H1 (cell line): ENCODE results near the gene SCGB2B2. TPM values are rescaled to one million over a fixed set of nuclear protein-coding genes. Genes with fewer than 3 reads are reported as not detected.
"Not testable (repeated sequence)": the region's sequence is repeated elsewhere in the genome, so short reads cannot be mapped to it uniquely, and the experiment has no call there.

Source experiments
- CTCF ChIA-PET: fragments of 300-600 bp; sonication (Branson Sonifier 250); formaldehyde crosslinking; loops from one replicate; lab custom pipeline; 2021; ENCODE audit not compliant: partially characterized antibody; lab: Charles Lee
- POLR2A ChIA-PET: fragments of 300-600 bp; sonication (Branson Sonifier 250); formaldehyde crosslinking; loops from one replicate; lab custom pipeline; 2021; ENCODE audit warnings: inconsistent platforms; ENCODE audit not compliant: partially characterized antibody; lab: Charles Lee
- DNase-seq, 2 experiments: peaks; one replicate each; pipeline versions ENCODE4 v3.0.0 to v3.0.0-alpha.2; 2010 to 2022; ENCODE audit warnings: low spot score in 2 of 2, low read depth in 1 of 2, mixed read lengths in 1 of 2
- FAIRE-seq: peaks from 2 replicates; lab custom pipeline; 2011; peaks lifted over from hg19 to GRCh38; lab: Jason Lieb, UNC
- H2AFZ ChIP-seq: 2 replicates; pipeline ENCODE4 v1.8.1; 2012; ENCODE audit warnings: low read length, inconsistent platforms
- H2AK5ac ChIP-seq: 2 replicates; pipeline ENCODE4 v1.6.1; 2013; ENCODE audit warnings: low read depth, low read length
- H2BK120ac ChIP-seq: replicated peaks from 2 replicates; pipeline ENCODE3; 2013; ENCODE audit warnings: low read depth, low read length, inconsistent platforms
- H2BK12ac ChIP-seq: 2 replicates; pipeline ENCODE4 v1.6.1; 2013; ENCODE audit warnings: low read depth, low read length
- H2BK15ac ChIP-seq: 2 replicates; pipeline ENCODE4 v1.6.1; 2013; ENCODE audit warnings: low read length
- H2BK20ac ChIP-seq: 2 replicates; pipeline ENCODE4 v1.6.1; 2013; ENCODE audit warnings: low read length
- H2BK5ac ChIP-seq: 2 replicates; pipeline ENCODE4 v1.6.1; 2013; ENCODE audit warnings: low read depth, low read length
- H3K14ac ChIP-seq: 2 replicates; pipeline ENCODE4 v1.6.1; 2013; ENCODE audit warnings: inconsistent platforms; ENCODE audit not compliant: insufficient read length
- H3K18ac ChIP-seq: 2 replicates; pipeline ENCODE4 v1.6.1; 2013; ENCODE audit warnings: low read length; ENCODE audit errors: extremely low read depth
- H3K23ac ChIP-seq: 2 replicates; pipeline ENCODE4 v1.6.1; 2013; ENCODE audit warnings: inconsistent platforms; ENCODE audit not compliant: insufficient read length
- H3K23me2 ChIP-seq: 2 replicates; pipeline ENCODE4 v1.6.1; 2013; ENCODE audit warnings: low read depth, low read length
- H3K27ac ChIP-seq: 2 replicates; pipeline ENCODE4 v1.6.1; 2011; ENCODE audit warnings: low read depth, low read length, inconsistent platforms
- H3K27me3 ChIP-seq, 4 experiments: replicated peaks in 1 of 4; 1 replicate in 1 of 4; 2 replicates in 3 of 4; pipeline versions ENCODE4 v1.6.1 to v1.8.1; 2011 to 2013; ENCODE audit warnings: low read length in 3 of 4, mild to moderate bottlenecking in 3 of 4, inconsistent platforms in 2 of 4, mixed read lengths in 2 of 4, moderate library complexity in 1 of 4; ENCODE audit not compliant: control insufficient read depth in 3 of 4, insufficient read depth in 3 of 4; ENCODE audit errors: extremely low read depth in 1 of 4
- H3K36me3 ChIP-seq, 4 experiments: 2 replicates each; pipeline versions ENCODE4 v1.6.1 to v1.8.1; 2011 to 2013; ENCODE audit warnings: mild to moderate bottlenecking in 4 of 4, low read length in 3 of 4, moderate library complexity in 2 of 4, control low read depth in 1 of 4, inconsistent platforms in 1 of 4; ENCODE audit not compliant: insufficient read depth in 4 of 4, control insufficient read depth in 2 of 4
- H3K4ac ChIP-seq: replicated peaks from 2 replicates; pipeline ENCODE3; 2013; ENCODE audit warnings: low read length, low read depth, mixed read lengths, inconsistent platforms; ENCODE audit not compliant: insufficient read length
- H3K4me1 ChIP-seq, 4 experiments: replicated peaks in 1 of 4; 1 replicate in 1 of 4; 2 replicates in 3 of 4; pipeline versions ENCODE4 v1.6.1 to v1.8.1; 2011 to 2013; ENCODE audit warnings: low read length in 3 of 4, inconsistent platforms in 2 of 4, mixed read lengths in 1 of 4; ENCODE audit not compliant: insufficient read depth in 4 of 4, control insufficient read depth in 3 of 4
- H3K4me2 ChIP-seq, 2 experiments: 2 replicates each; pipeline versions ENCODE4 v1.6.1 to v1.8.1; 2011 to 2013; ENCODE audit warnings: low read depth in 2 of 2, low read length in 2 of 2, control low read depth in 1 of 2, inconsistent platforms in 1 of 2, mild to moderate bottlenecking in 1 of 2; ENCODE audit not compliant: insufficient read depth in 1 of 2
- H3K4me3 ChIP-seq, 4 experiments: fragments of 200-600, 300-600 bp in 1 of 4; sonication (generic), shearing (Covaris generic), sonication (Bioruptor Twin) in 1 of 4; 2 replicates each; pipeline versions ENCODE4 v1.5.1 to v1.8.1; 2011 to 2016; ENCODE audit warnings: low read length in 4 of 4, low read depth in 3 of 4, control low read depth in 2 of 4, inconsistent platforms in 2 of 4, mild to moderate bottlenecking in 2 of 4, mixed read lengths in 1 of 4, moderate library complexity in 1 of 4; ENCODE audit not compliant: insufficient read depth in 2 of 4; ENCODE audit errors: extremely low read depth in 1 of 4
- H3K56ac ChIP-seq: replicated peaks from 2 replicates; pipeline ENCODE3; 2013; ENCODE audit warnings: low read depth, mild to moderate bottlenecking, mixed read lengths, low read length, inconsistent platforms; ENCODE audit not compliant: insufficient read length
- H3K79me1 ChIP-seq: 2 replicates; pipeline ENCODE4 v1.6.1; 2013; ENCODE audit warnings: low read depth, low read length, control low read depth
- H3K79me2 ChIP-seq, 2 experiments: 2 replicates each; pipeline versions ENCODE4 v1.6.1 to v1.8.1; 2012 to 2013; ENCODE audit warnings: low read length in 2 of 2, mild to moderate bottlenecking in 2 of 2, inconsistent platforms in 1 of 2; ENCODE audit not compliant: insufficient read depth in 2 of 2, control insufficient read depth in 1 of 2
- H3K9ac ChIP-seq, 4 experiments: replicated peaks in 1 of 4; 1 replicate in 1 of 4; 2 replicates in 3 of 4; pipeline versions ENCODE4 v1.6.1 to v1.8.1; 2011 to 2013; ENCODE audit warnings: low read depth in 3 of 4, low read length in 3 of 4, control low read depth in 2 of 4, mild to moderate bottlenecking in 2 of 4, moderate library complexity in 2 of 4, inconsistent platforms in 1 of 4; ENCODE audit errors: extremely low read depth in 1 of 4
- H3K9me3 ChIP-seq, 2 experiments: 2 replicates each; pipeline versions ENCODE4 v1.6.1 to v1.8.1; 2012 to 2013; ENCODE audit warnings: mild to moderate bottlenecking in 2 of 2, moderate library complexity in 2 of 2, control low read depth in 1 of 2, inconsistent platforms in 1 of 2, low read depth in 1 of 2, low read length in 1 of 2, mixed read lengths in 1 of 2; ENCODE audit not compliant: insufficient read depth in 2 of 2
- H4K20me1 ChIP-seq, 2 experiments: replicated peaks in 1 of 2; 2 replicates each; pipeline versions ENCODE3 to v1.8.1; 2011 to 2013; ENCODE audit warnings: inconsistent platforms in 2 of 2, low read length in 2 of 2, mild to moderate bottlenecking in 1 of 2; ENCODE audit not compliant: insufficient read depth in 2 of 2, control insufficient read depth in 1 of 2
- H4K5ac ChIP-seq: 2 replicates; pipeline ENCODE4 v1.6.1; 2013; ENCODE audit warnings: low read length, low read depth, mixed read lengths, inconsistent platforms; ENCODE audit not compliant: insufficient read length
- H4K8ac ChIP-seq: 2 replicates; pipeline ENCODE4 v1.8.0; 2013; ENCODE audit warnings: mild to moderate bottlenecking, moderate library complexity, low read length, inconsistent platforms; ENCODE audit not compliant: insufficient read depth; ENCODE audit errors: extremely low read depth
- H4K91ac ChIP-seq: replicated peaks from 2 replicates; pipeline ENCODE3; 2013; ENCODE audit warnings: low read length, mixed read lengths, inconsistent platforms; ENCODE audit not compliant: insufficient read length
- TAF1 ChIP-seq: IDR thresholded peaks from 2 replicates; pipeline ENCODE4 v1.6.1; 2011; ENCODE audit warnings: mild to moderate bottlenecking, low read depth, low read length
- WGBS, 2 experiments: shearing (Covaris generic) in 1 of 2; methylation state at CpG; one replicate each; pipeline versions ENCODE4 v1.1.6 to v1.1.7; 2013 to 2015; ENCODE audit warnings: low lambda C conversion rate in 2 of 2, mixed read lengths in 2 of 2, inconsistent platforms in 1 of 2, low coverage in 1 of 2, missing lambda C conversion rate in 1 of 2; ENCODE audit not compliant: insufficient replicate concordance in 2 of 2, insufficient coverage in 1 of 2, insufficient read length in 1 of 2; ENCODE audit errors: extremely low coverage in 1 of 2, missing lambda C conversion rate in 1 of 2; 5-methylcytosine and 5-hydroxymethylcytosine counted together
- polyA plus RNA-seq, 7 experiments: library from polyadenylated mRNA; depleted of rRNA in 3 of 7; stranded (reverse) in 5 of 7; unstranded in 2 of 7; fragments of >200 nt in 5 of 7; fragments of 200-250 nt in 2 of 7; gene quantifications; 1 replicate in 5 of 7; 2 replicates in 1 of 7; 4 replicates in 1 of 7; pipeline versions ENCODE4 v1.2.1 to v1.2.3, GENCODE V29; 2011 to 2013; ENCODE audit warnings: missing spikeins in 2 of 7, mixed read lengths in 2 of 7
- total RNA-seq: library from RNA; stranded (reverse); fragmentation: NEBNext Ultra II Directional; extraction: Animal tissue kit (Norgen Biotek cat#: 25700); gene quantifications from 2 replicates; pipeline ENCODE4 v1.2.1, GENCODE V29; 2021

SCGB2B2 gene
- total and polyA plus RNA-seq, 2 of the 8 experiments (the other 6 are each of a cell fraction or from before 2014, with no cell fraction given), result 0.09 TPM; not detected in 1

DNA sequence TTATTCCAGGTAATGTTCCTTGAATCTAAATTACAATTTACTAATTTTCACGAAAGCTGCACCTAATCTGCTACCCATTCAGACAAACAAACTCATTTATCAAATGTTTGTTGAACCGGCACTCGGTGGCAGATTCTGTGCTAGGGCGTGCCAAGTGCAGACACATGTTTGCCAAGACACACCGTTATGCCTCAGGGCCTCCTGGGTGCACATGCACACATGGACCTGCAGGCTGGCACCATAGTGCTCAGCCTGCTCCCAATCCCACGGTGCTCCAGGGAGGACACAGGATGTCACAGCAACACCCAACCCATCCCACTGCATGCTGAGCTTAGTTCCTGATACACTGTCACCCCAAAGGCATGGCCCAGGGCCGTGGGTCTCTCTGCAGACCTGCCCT, 7.7 kb downstream of the SCGB2B2 start (continued):
- TF ChIP-seq TAF1, result no peak

- H2BK20ac ChIP-seq, H3K79me1 ChIP-seq, H3K23me2 ChIP-seq, H2BK15ac ChIP-seq, H2BK12ac ChIP-seq, H4K8ac ChIP-seq, H2BK120ac ChIP-seq, H3K36me3 ChIP-seq, H3K9ac ChIP-seq, H4K20me1 ChIP-seq, H3K27me3 ChIP-seq, H3K27ac ChIP-seq, H2AK5ac ChIP-seq, H4K91ac ChIP-seq, H4K5ac ChIP-seq, H2BK5ac ChIP-seq, H3K23ac ChIP-seq, H2AFZ ChIP-seq, H3K18ac ChIP-seq, H3K4ac ChIP-seq, H3K56ac ChIP-seq, H3K4me1 ChIP-seq, H3K79me2 ChIP-seq, H3K4me2 ChIP-seq, FAIRE-seq, CTCF ChIA-PET, DNase-seq, H3K4me3 ChIP-seq, H3K14ac ChIP-seq: not testable (repeated sequence)
- H3K9me3 ChIP-seq, result peaks cover 0 to 18% of the 10 kb centered on the region in 2 experiments; a peak in 1 of 4 replicates
- POLR2A ChIA-PET, result interaction anchor here (1.2 to 2.4 kb wide), 3 partner anchors 9 to 93 kb away, joined by 3 to 11 read pairs (median 6); partner anchors contain the start of genes SCGB2B2 and ZNF302
- 86% methylated on average over 5 of the region's 5 CpGs; no CpG with 5 or more reads in 1 of the 2 experiments for WGBS, 2 experiments
These were observed 8.3 kb downstream of the SCGB2B2 start for GRCh38 chr19:34668690-34669089.
